ENCODE results near the gene ZNF766. TPM values are rescaled to one million over a fixed set of nuclear protein-coding genes. Genes with fewer than 3 reads are reported as not detected.

Gene ZNF766
- total RNA-seq: 10 to 100 TPM; 31.2 to 41.6 TPM
- 19.9 TPM for polyA plus RNA-seq (2013, experiment 1 of 2)
- 20.2 TPM for polyA plus RNA-seq (2013, experiment 2 of 2)
- long read RNA-seq, experiment 1, full-length matches to known transcripts: 2 of 6 reads
- long read RNA-seq, experiment 1, partial matches to known transcripts: 1 of 6 reads
- long read RNA-seq, experiment 1, other reads (novel, unspliced or antisense): 3 of 6 reads
- long read RNA-seq, experiment 2, full-length matches to known transcripts: 69 of 84 reads
- long read RNA-seq, experiment 2, partial matches to known transcripts: 0 of 84 reads
- long read RNA-seq, experiment 2, other reads (novel, unspliced or antisense): 15 of 84 reads
- long read RNA-seq, experiment 3, full-length matches to known transcripts: 147 of 162 reads
- long read RNA-seq, experiment 3, partial matches to known transcripts: 4 of 162 reads
- long read RNA-seq, experiment 3, other reads (novel, unspliced or antisense): 11 of 162 reads
- long read RNA-seq, experiment 4, full-length matches to known transcripts: 25 of 47 reads
- long read RNA-seq, experiment 4, partial matches to known transcripts: 21 of 47 reads
- long read RNA-seq, experiment 4, other reads (novel, unspliced or antisense): 1 of 47 reads

DNA sequence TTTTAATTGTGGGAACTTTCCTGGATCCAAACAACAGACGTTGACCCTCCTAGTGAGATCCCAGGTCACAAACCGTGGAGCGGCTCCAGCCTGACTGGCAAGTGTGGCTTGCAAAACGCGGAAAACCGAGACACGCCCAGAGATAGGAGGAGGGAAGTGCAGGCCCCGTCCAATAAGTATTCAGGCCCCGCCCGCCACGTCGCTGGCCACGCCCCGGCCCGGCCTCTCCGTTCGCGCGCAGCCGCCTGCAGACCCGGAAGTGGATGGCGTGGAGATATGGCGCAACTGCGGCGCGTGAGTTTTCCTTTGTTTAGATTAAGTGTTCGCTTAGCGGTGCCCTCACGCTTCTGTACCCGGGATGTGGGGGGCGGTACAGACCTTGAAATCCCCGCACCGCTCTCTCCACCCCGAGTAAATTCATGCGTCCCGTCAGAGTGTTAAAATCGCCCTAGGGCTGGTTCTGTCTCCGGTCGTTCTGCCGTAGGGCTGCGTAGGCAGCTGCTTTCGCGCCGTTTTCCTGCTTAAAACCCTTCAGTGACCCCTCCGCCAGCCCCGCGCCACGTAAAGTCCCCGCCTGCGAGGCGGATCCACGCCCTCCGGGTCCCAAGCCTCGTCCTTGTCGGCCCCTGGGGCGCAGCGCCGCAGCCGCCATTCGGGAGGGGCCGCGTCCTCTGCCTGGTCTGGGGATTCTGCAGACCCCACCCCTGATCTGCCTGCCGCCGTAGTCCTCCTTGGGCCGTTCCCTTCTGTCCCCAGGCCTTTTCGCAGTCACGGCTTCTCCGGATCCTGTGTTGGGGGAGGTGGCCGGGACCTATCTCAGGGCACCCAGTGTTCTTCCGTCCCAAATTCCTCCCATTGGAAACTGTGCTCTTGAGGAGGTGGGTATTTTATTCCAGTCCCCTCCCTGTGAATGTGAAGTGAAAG is at the start of gene ZNF766:
ZNF766 (plus strand) TSS at position 250 of the 924 bp plus-strand sequence; CDS start at position 277, 27 bp downstream.
- TF ChIP-seq, protein P1, sequence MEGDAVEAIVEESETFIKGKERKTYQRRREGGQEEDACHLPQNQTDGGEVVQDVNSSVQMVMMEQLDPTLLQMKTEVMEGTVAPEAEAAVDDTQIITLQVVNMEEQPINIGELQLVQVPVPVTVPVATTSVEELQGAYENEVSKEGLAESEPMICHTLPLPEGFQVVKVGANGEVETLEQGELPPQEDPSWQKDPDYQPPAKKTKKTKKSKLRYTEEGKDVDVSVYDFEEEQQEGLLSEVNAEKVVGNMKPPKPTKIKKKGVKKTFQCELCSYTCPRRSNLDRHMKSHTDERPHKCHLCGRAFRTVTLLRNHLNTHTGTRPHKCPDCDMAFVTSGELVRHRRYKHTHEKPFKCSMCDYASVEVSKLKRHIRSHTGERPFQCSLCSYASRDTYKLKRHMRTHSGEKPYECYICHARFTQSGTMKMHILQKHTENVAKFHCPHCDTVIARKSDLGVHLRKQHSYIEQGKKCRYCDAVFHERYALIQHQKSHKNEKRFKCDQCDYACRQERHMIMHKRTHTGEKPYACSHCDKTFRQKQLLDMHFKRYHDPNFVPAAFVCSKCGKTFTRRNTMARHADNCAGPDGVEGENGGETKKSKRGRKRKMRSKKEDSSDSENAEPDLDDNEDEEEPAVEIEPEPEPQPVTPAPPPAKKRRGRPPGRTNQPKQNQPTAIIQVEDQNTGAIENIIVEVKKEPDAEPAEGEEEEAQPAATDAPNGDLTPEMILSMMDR (conservative IDR thresholded peaks at IDR 0.05): no peak
- Histone ChIP-seq H3K4me1 (ENCODE audit: control insufficient read depth, insufficient read depth, low read length) (no peaks in the 10 kb centered on the region), H3K9me3 (ENCODE audit: control insufficient read depth, low read length) (peaks cover 25% of the 10 kb centered on the region), H3K36me3 (ENCODE audit: control insufficient read depth, insufficient read depth, low read length) (peaks cover 34% of the 10 kb centered on the region), H3K4me3 (ENCODE audit: low read length) (peak within 1 kb of the TSS; percentile 97), H3K9ac (ENCODE audit: extremely low read depth, low read length, poor library complexity, severe bottlenecking) (peak within 1 kb of the TSS; percentile 100), H3K27me3 (ENCODE audit: control insufficient read depth, insufficient read depth, low read length, poor library complexity, severe bottlenecking) (no peaks in the 10 kb centered on the region), H3K27ac (ENCODE audit: low read depth, low read length) (peak within 1 kb of the TSS; percentile 99)
- H3K4me3 Mint-ChIP-seq: peak within 1 kb of the TSS; percentile 83
- no peaks in the 10 kb centered on the region for H3K27me3 Mint-ChIP-seq (ENCODE audit: insufficient read depth)
- WGBS, 2 experiments (ENCODE audit: insufficient coverage in 1 of 2, insufficient read length in 1 of 2): 0% methylated on average over 42 to 70 of the region's 70 CpGs
- H3K36me3 Mint-ChIP-seq (ENCODE audit: low read depth): peaks cover 36% of the 10 kb centered on the region
- H3K27ac Mint-ChIP-seq: peak within 1 kb of the TSS; percentile 97
- DNase-seq: peak; percentile 98
- H3K9me3 Mint-ChIP-seq: peaks cover 7% of the 10 kb centered on the region
- H3K4me1 Mint-ChIP-seq: peaks cover 14% of the 10 kb centered on the region

DNA sequence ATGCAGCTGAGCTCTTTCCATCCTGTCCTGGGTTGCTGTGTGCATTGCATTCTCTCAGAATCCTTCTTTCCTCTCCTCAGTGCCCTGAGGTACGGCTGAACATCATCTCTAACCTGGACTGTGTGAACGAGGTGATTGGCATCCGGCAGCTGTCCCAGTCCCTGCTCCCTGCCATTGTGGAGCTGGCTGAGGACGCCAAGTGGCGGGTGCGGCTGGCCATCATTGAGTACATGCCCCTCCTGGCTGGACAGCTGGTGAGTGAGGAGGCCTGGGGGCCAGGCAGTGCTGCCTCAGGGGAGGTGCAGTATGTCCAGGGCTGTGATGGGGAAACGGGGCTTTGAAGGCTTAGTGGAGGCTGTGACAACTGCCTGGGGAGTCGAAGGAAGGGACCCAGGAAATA is 49.8 kb upstream of the ZNF766 start:
- Mint-ChIP-seq H3K4me1 (no peaks in the 10 kb centered on the region), H3K9me3 (no peaks in the 10 kb centered on the region), H3K27ac (no peak overlapping the region), H3K36me3 (ENCODE audit: low read depth) (peaks cover 89% of the 10 kb centered on the region), H3K27me3 (ENCODE audit: insufficient read depth) (no peaks in the 10 kb centered on the region), H3K4me3 (no peak overlapping the region)
- Histone ChIP-seq H3K9me3 (ENCODE audit: control insufficient read depth, low read length) (no peaks in the 10 kb centered on the region), H3K4me1 (ENCODE audit: control insufficient read depth, insufficient read depth, low read length) (no peaks in the 10 kb centered on the region), H3K4me3 (ENCODE audit: low read length) (no peak overlapping the region), H3K27ac (ENCODE audit: low read depth, low read length) (no peak overlapping the region), H3K27me3 (ENCODE audit: control insufficient read depth, insufficient read depth, low read length, poor library complexity, severe bottlenecking) (no peaks in the 10 kb centered on the region), H3K9ac (ENCODE audit: extremely low read depth, low read length, poor library complexity, severe bottlenecking) (no peak overlapping the region), H3K36me3 (ENCODE audit: control insufficient read depth, insufficient read depth, low read length) (peaks cover 98% of the 10 kb centered on the region)
- TF ChIP-seq, protein P1 (conservative IDR thresholded peaks at IDR 0.05): no peak
- 92 to 100% methylated on average over 1 to 8 of the region's 8 CpGs for WGBS, 2 experiments (ENCODE audit: insufficient coverage in 1 of 2, insufficient read length in 1 of 2)
- no peak for DNase-seq

DNA sequence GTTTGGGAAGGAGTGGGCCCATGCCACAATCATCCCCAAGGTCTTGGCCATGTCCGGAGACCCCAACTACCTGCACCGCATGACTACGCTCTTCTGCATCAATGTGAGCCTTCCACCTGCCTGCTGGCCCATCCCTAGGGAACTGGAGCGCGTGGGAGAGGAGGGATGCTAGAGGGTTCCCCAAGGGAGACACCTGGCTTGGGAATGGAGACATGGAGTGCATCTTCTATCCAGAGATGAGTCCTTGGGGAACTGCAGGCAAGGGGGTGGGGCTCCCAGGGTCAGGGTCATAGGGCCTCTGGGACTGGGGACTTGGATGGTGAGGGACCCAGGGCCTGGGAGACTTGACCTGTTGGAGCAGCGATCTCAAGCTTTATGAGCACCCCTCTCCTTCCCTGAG is 48.4 kb upstream of the ZNF766 start:
- Histone ChIP-seq H3K4me1 (ENCODE audit: control insufficient read depth, insufficient read depth, low read length) (no peaks in the 10 kb centered on the region), H3K9ac (ENCODE audit: extremely low read depth, low read length, poor library complexity, severe bottlenecking) (no peak overlapping the region), H3K9me3 (ENCODE audit: control insufficient read depth, low read length) (no peaks in the 10 kb centered on the region), H3K27ac (ENCODE audit: low read depth, low read length) (no peak overlapping the region), H3K4me3 (ENCODE audit: low read length) (no peak overlapping the region), H3K27me3 (ENCODE audit: control insufficient read depth, insufficient read depth, low read length, poor library complexity, severe bottlenecking) (no peaks in the 10 kb centered on the region), H3K36me3 (ENCODE audit: control insufficient read depth, insufficient read depth, low read length) (peaks cover 96% of the 10 kb centered on the region)
- Mint-ChIP-seq H3K27ac (no peak overlapping the region), H3K4me1 (no peaks in the 10 kb centered on the region), H3K9me3 (no peaks in the 10 kb centered on the region), H3K36me3 (ENCODE audit: low read depth) (peaks cover 90% of the 10 kb centered on the region), H3K27me3 (ENCODE audit: insufficient read depth) (no peaks in the 10 kb centered on the region), H3K4me3 (no peak overlapping the region)
- WGBS, 2 experiments (ENCODE audit: insufficient coverage in 1 of 2, insufficient read length in 1 of 2): 96% methylated on average over 3 to 6 of the region's 6 CpGs
- no peak for DNase-seq
- TF ChIP-seq, protein P1 (conservative IDR thresholded peaks at IDR 0.05): no peak

Data from endodermal cell (in vitro differentiated cells).